Testis (tissue), 2 donors: Measurements from ENCODE around the gene ZNF92.

Experiments
- CTCF ChIP-seq, 3 experiments: fragments of 450-650 bp in 2 of 3; fragments of 200-600 bp in 1 of 3; sonication (generic) in 1 of 3; IDR thresholded peaks; one replicate each; pipeline ENCODE4 v1.5.1; 2016 to 2019; ENCODE audit warnings: antibody characterized with exemption in 3 of 3, mild to moderate bottlenecking in 2 of 3, moderate library complexity in 1 of 3
- POLR2A ChIP-seq: fragments of 450-650 bp; IDR thresholded peaks from one replicate; pipeline ENCODE4 v1.6.1; 2017; ENCODE audit warnings: antibody characterized with exemption, mild to moderate bottlenecking, moderate library complexity

- TF ChIP-seq CTCF (IDR thresholded peaks at IDR 0.05) (no peak), POLR2A (no peak)
Measured at GRCh38 chr7:65438598-65438997, 64.9 kb downstream of the ZNF92 start.
